ENCODE results near the gene SOWAHC.

The SOWAHC gene

GRCh38 chr2:109663721-109664120, 49.6 kb downstream of the SOWAHC start:
- H3K27ac ChIP-seq (ENCODE audit: poor library complexity, severe bottlenecking) = peak overlapping the region; percentile 25
- no peaks in the 10 kb centered on the region for H3K9me3 ChIP-seq (ENCODE audit: severe bottlenecking)
- H3K36me3 ChIP-seq (ENCODE audit: low read depth) = no peaks in the 10 kb centered on the region
- H3K27me3 ChIP-seq (ENCODE audit: insufficient read depth, poor library complexity, severe bottlenecking) = no peaks in the 10 kb centered on the region
- ATAC-seq (ENCODE audit: low read depth) (peak; percentile 86), DNase-seq (ENCODE audit: low spot score) (no peak)
- TF ChIP-seq CTCF (IDR thresholded peaks at IDR 0.05; ENCODE audit: poor library complexity, severe bottlenecking) = no peak
- peaks cover 11% of the 10 kb centered on the region for H3K4me1 ChIP-seq (ENCODE audit: insufficient read depth, poor library complexity, severe bottlenecking)
- no peak overlapping the region for H3K4me3 ChIP-seq (ENCODE audit: severe bottlenecking)

GRCh38 chr2:109666466-109666865, 52.3 kb downstream of the SOWAHC start:
- Histone ChIP-seq H3K4me3 (ENCODE audit: severe bottlenecking) (no peak overlapping the region), H3K4me1 (ENCODE audit: insufficient read depth, poor library complexity, severe bottlenecking) (peaks cover 11% of the 10 kb centered on the region), H3K36me3 (ENCODE audit: low read depth) (no peaks in the 10 kb centered on the region), H3K9me3 (ENCODE audit: severe bottlenecking) (no peaks in the 10 kb centered on the region), H3K27ac (ENCODE audit: poor library complexity, severe bottlenecking) (no peak overlapping the region), H3K27me3 (ENCODE audit: insufficient read depth, poor library complexity, severe bottlenecking) (no peaks in the 10 kb centered on the region)
- no peak for TF ChIP-seq CTCF (IDR thresholded peaks at IDR 0.05; ENCODE audit: poor library complexity, severe bottlenecking)
- ATAC-seq (ENCODE audit: low read depth) (no peak), DNase-seq (ENCODE audit: low spot score) (no peak)

All from RWPE2 (cell line).